Osteocyte (in vitro differentiated cells): ENCODE data around the gene EOLA2. TPM values are rescaled to one million over a fixed set of nuclear protein-coding genes. Genes with fewer than 3 reads are reported as not detected.
"Not testable (repeated sequence)": the region's sequence is repeated elsewhere in the genome, so short reads cannot be mapped to it uniquely, and the experiment has no call there.

Source experiments
- DNase-seq: peaks from one replicate; pipeline ENCODE4 v3.0.0; 2021; ENCODE audit warnings: mixed read lengths; ENCODE audit not compliant: unreplicated experiment; ENCODE audit errors: extremely low spot score
- H3K27ac Mint-ChIP-seq: one replicate; pipeline ENCODE4 v1.8.0; 2021; ENCODE audit warnings: mild to moderate bottlenecking, mixed read lengths; ENCODE audit not compliant: unreplicated experiment
- H3K27me3 Mint-ChIP-seq: one replicate; pipeline ENCODE4 v1.8.0; 2021; ENCODE audit warnings: mixed read lengths; ENCODE audit not compliant: unreplicated experiment
- H3K36me3 Mint-ChIP-seq: one replicate; pipeline ENCODE4 v1.8.0; 2021; ENCODE audit warnings: mixed read lengths; ENCODE audit not compliant: unreplicated experiment
- H3K4me1 Mint-ChIP-seq: one replicate; pipeline ENCODE4 v1.8.0; 2021; ENCODE audit warnings: mixed read lengths; ENCODE audit not compliant: unreplicated experiment
- H3K4me3 Mint-ChIP-seq: one replicate; pipeline ENCODE4 v1.8.0; 2021; ENCODE audit warnings: mild to moderate bottlenecking, moderate library complexity, mixed read lengths; ENCODE audit not compliant: unreplicated experiment
- H3K9me3 Mint-ChIP-seq: one replicate; pipeline ENCODE4 v1.8.0; 2021; ENCODE audit warnings: mixed read lengths; ENCODE audit not compliant: unreplicated experiment
- CTCF ChIP-seq: fragments of 200-600 bp; sonication (generic); IDR thresholded peaks from 2 replicates; pipeline ENCODE4 v1.5.0; 2021; ENCODE audit warnings: antibody characterized with exemption, mild to moderate bottlenecking, moderate library complexity
- total RNA-seq: library from RNA; stranded (reverse); gene quantifications from 2 replicates; pipeline ENCODE4 v1.2.1, GENCODE V29; 2021

Gene EOLA2
- total RNA-seq, 1 donor from 2014 or later: 34.5 TPM

GRCh38 chrX:149939655-149939904 is 1.3 kb upstream of the EOLA2 start:
- no peaks in the 10 kb centered on the region for H3K27me3 Mint-ChIP-seq
- peaks cover under 1% of the 10 kb centered on the region for H3K36me3 Mint-ChIP-seq
- H3K9me3 Mint-ChIP-seq: no peaks in the 10 kb centered on the region
- no peak for DNase-seq
- H3K4me1 Mint-ChIP-seq: peaks cover 4% of the 10 kb centered on the region
- H3K4me3 Mint-ChIP-seq: peak overlapping the region; percentile 85
- TF ChIP-seq CTCF: no peak
- peak overlapping the region; percentile 99 for H3K27ac Mint-ChIP-seq

- TF ChIP-seq CTCF: no peak
- H3K9me3 Mint-ChIP-seq: no peaks in the 10 kb centered on the region
- peaks cover 4% of the 10 kb centered on the region for H3K4me1 Mint-ChIP-seq
- peaks cover 4% of the 10 kb centered on the region for H3K36me3 Mint-ChIP-seq
- H3K27ac Mint-ChIP-seq: no peak overlapping the region
- H3K4me3 Mint-ChIP-seq: peak overlapping the region; percentile 60
- peak; percentile 98 for DNase-seq
- no peaks in the 10 kb centered on the region for H3K27me3 Mint-ChIP-seq
Observed at GRCh38 chrX:149938881-149939654, 777 bp upstream of the EOLA2 start.

GRCh38 chrX:149937871-149938426 is 342 bp downstream of the EOLA2 start:
- no peak for DNase-seq
- H3K36me3 Mint-ChIP-seq: peaks cover 4% of the 10 kb centered on the region
- peak overlapping the region; percentile 84 for H3K4me3 Mint-ChIP-seq
- H3K27me3 Mint-ChIP-seq: no peaks in the 10 kb centered on the region
- no peak for TF ChIP-seq CTCF
- no peaks in the 10 kb centered on the region for H3K9me3 Mint-ChIP-seq
- H3K27ac Mint-ChIP-seq: peak overlapping the region; percentile 100
- peaks cover 4% of the 10 kb centered on the region for H3K4me1 Mint-ChIP-seq

- not testable (repeated sequence) for H3K4me1 Mint-ChIP-seq, H3K27me3 Mint-ChIP-seq, H3K9me3 Mint-ChIP-seq, DNase-seq, H3K36me3 Mint-ChIP-seq
- peak overlapping the region; percentile 84 for H3K4me3 Mint-ChIP-seq
- peak overlapping the region; percentile 100 for H3K27ac Mint-ChIP-seq
Observed at GRCh38 chrX:149937328-149937727, 963 bp downstream of the EOLA2 start.

- H3K36me3 Mint-ChIP-seq, H3K27ac Mint-ChIP-seq, H3K4me1 Mint-ChIP-seq, H3K9me3 Mint-ChIP-seq, H3K27me3 Mint-ChIP-seq, DNase-seq, H3K4me3 Mint-ChIP-seq: not testable (repeated sequence)
Observed at GRCh38 chrX:149933547-149933946, 4.7 kb downstream of the EOLA2 start.

GRCh38 chrX:149932970-149933369 is 5.3 kb downstream of the EOLA2 start:
- H3K27me3 Mint-ChIP-seq, H3K27ac Mint-ChIP-seq, H3K4me3 Mint-ChIP-seq, H3K9me3 Mint-ChIP-seq, DNase-seq, H3K36me3 Mint-ChIP-seq, H3K4me1 Mint-ChIP-seq: not testable (repeated sequence)

GRCh38 chrX:149932150-149932549 is 6.1 kb downstream of the EOLA2 start:
- H3K27me3 Mint-ChIP-seq, H3K9me3 Mint-ChIP-seq, DNase-seq, H3K36me3 Mint-ChIP-seq, H3K4me3 Mint-ChIP-seq, H3K4me1 Mint-ChIP-seq, H3K27ac Mint-ChIP-seq: not testable (repeated sequence)

- not testable (repeated sequence) for H3K9me3 Mint-ChIP-seq, H3K27ac Mint-ChIP-seq
Observed at GRCh38 chrX:149931355-149931754, 6.9 kb downstream of the EOLA2 start.

GRCh38 chrX:149929400-149929799 is 8.9 kb downstream of the EOLA2 start, which contains the start of gene HSFX4:
HSFX4 (plus strand) TSS chrX:149929573; CDS start chrX:149929645, 72 bp downstream.
- not testable (repeated sequence) for DNase-seq, H3K4me3 Mint-ChIP-seq, H3K27me3 Mint-ChIP-seq, H3K36me3 Mint-ChIP-seq, H3K9me3 Mint-ChIP-seq, H3K27ac Mint-ChIP-seq, H3K4me1 Mint-ChIP-seq

More at GRCh38 chrX:149931355-149931754, 6.9 kb downstream of the EOLA2 start:
- not testable (repeated sequence) for H3K36me3 Mint-ChIP-seq, H3K4me1 Mint-ChIP-seq, DNase-seq, H3K27me3 Mint-ChIP-seq, H3K4me3 Mint-ChIP-seq
